CD14-positive monocyte (primary cell): ENCODE results near the gene HBG2. TPM values are rescaled to one million over a fixed set of nuclear protein-coding genes. Genes with fewer than 3 reads are reported as not detected.

ENCODE experiments used
- DNase-seq, 3 donors: peaks; one replicate each; pipeline ENCODE4 v3.0.0-alpha.2; 2011 to 2022
- H2AFZ ChIP-seq: 2 replicates; pipeline ENCODE4 v1.6.0; 2012; ENCODE audit warnings: mild to moderate bottlenecking, low read depth, low read length, inconsistent platforms; ENCODE audit not compliant: insufficient read depth, poor library complexity, severe bottlenecking
- H3K27ac ChIP-seq, 2 donors: 1 replicate in 1 of 2; 2 replicates in 1 of 2; pipeline ENCODE4 v1.5.1; 2012 to 2013; ENCODE audit warnings: low read length in 2 of 2, control low read depth in 1 of 2, inconsistent platforms in 1 of 2, low read depth in 1 of 2, mild to moderate bottlenecking in 1 of 2
- H3K27me3 ChIP-seq, 2 donors: one replicate each; pipeline versions ENCODE4 v1.6.0 to v1.6.1; 2011 to 2013; ENCODE audit warnings: low read length in 2 of 2; ENCODE audit not compliant: control insufficient read depth in 2 of 2, insufficient read depth in 2 of 2
- H3K36me3 ChIP-seq, 2 donors: replicated peaks in 1 of 2; 1 replicate in 1 of 2; 2 replicates in 1 of 2; pipeline versions ENCODE4 v1.5.1 to v1.6.1; 2012 to 2013; ENCODE audit warnings: low read length in 2 of 2, control low read depth in 1 of 2, inconsistent platforms in 1 of 2, mild to moderate bottlenecking in 1 of 2; ENCODE audit not compliant: insufficient read depth in 2 of 2, control insufficient read depth in 1 of 2
- H3K4me1 ChIP-seq, 2 donors: 1 replicate in 1 of 2; 2 replicates in 1 of 2; pipeline versions ENCODE4 v1.5.1 to v1.6.1; 2012 to 2013; ENCODE audit warnings: low read length in 2 of 2, control low read depth in 1 of 2, inconsistent platforms in 1 of 2, mild to moderate bottlenecking in 1 of 2, moderate library complexity in 1 of 2; ENCODE audit not compliant: insufficient read depth in 2 of 2, control insufficient read depth in 1 of 2
- H3K4me2 ChIP-seq: replicated peaks from 2 replicates; pipeline ENCODE3; 2012; ENCODE audit warnings: low read length, moderate library complexity, mild to moderate bottlenecking; ENCODE audit not compliant: poor library complexity, severe bottlenecking; ENCODE audit errors: extremely low read depth
- H3K4me3 ChIP-seq, 3 experiments: fragments of 200-600 bp in 1 of 3; sonication (generic) in 1 of 3; replicated peaks in 1 of 3; 1 replicate in 2 of 3; 2 replicates in 1 of 3; pipeline ENCODE4 v1.5.1; 2011 to 2013; ENCODE audit warnings: low read length in 3 of 3, mild to moderate bottlenecking in 3 of 3, control low read depth in 2 of 3, low read depth in 2 of 3, inconsistent platforms in 1 of 3, moderate library complexity in 1 of 3
- H3K79me2 ChIP-seq: 2 replicates; pipeline ENCODE4 v1.6.0; 2012; ENCODE audit warnings: mild to moderate bottlenecking, control low read depth, inconsistent platforms, low read length, moderate library complexity; ENCODE audit not compliant: insufficient read depth
- H3K9ac ChIP-seq: 2 replicates; pipeline ENCODE4 v1.6.0; 2017; ENCODE audit warnings: low read length, mild to moderate bottlenecking; ENCODE audit not compliant: insufficient read depth, poor library complexity, severe bottlenecking
- H3K9me3 ChIP-seq, 2 donors: replicated peaks in 1 of 2; 1 replicate in 1 of 2; 2 replicates in 1 of 2; pipeline versions ENCODE4 v1.5.1 to v1.6.1; 2012 to 2013; ENCODE audit warnings: low read length in 2 of 2, control low read depth in 1 of 2; ENCODE audit not compliant: control insufficient read depth in 1 of 2, insufficient read depth in 1 of 2
- H4K20me1 ChIP-seq: 2 replicates; pipeline ENCODE4 v1.6.0; 2012; ENCODE audit warnings: mild to moderate bottlenecking, low read length, control low read depth, moderate library complexity; ENCODE audit not compliant: insufficient read depth
- H3K27ac Mint-ChIP-seq, 7 donors: one replicate each; pipeline ENCODE4 v1.8.0; 2020; ENCODE audit warnings: mild to moderate bottlenecking in 7 of 7, mixed read lengths in 7 of 7, moderate library complexity in 6 of 7, inconsistent platforms in 2 of 7
- H3K27me3 Mint-ChIP-seq, 3 donors: one replicate each; pipeline ENCODE4 v1.8.0; 2021 to 2022; ENCODE audit warnings: low read depth in 3 of 3, mild to moderate bottlenecking in 3 of 3, mixed read lengths in 3 of 3, moderate library complexity in 3 of 3, inconsistent platforms in 1 of 3
- H3K36me3 Mint-ChIP-seq, 2 donors: one replicate each; pipeline ENCODE4 v1.8.0; 2020; ENCODE audit warnings: mixed read lengths in 2 of 2, inconsistent platforms in 1 of 2, mild to moderate bottlenecking in 1 of 2
- H3K4me1 Mint-ChIP-seq: one replicate; pipeline ENCODE4 v1.8.0; 2020; ENCODE audit warnings: mild to moderate bottlenecking, mixed read lengths
- H3K4me3 Mint-ChIP-seq, 2 donors: one replicate each; pipeline ENCODE4 v1.8.0; 2020; ENCODE audit warnings: mild to moderate bottlenecking in 2 of 2, mixed read lengths in 2 of 2, moderate library complexity in 1 of 2
- H3K9me3 Mint-ChIP-seq, 7 donors: one replicate each; pipeline ENCODE4 v1.8.0; 2020 to 2022; ENCODE audit warnings: mixed read lengths in 7 of 7, mild to moderate bottlenecking in 6 of 7, moderate library complexity in 6 of 7, inconsistent platforms in 2 of 7
- WGBS: methylation state at CpG from one replicate; pipeline ENCODE4 v1.1.5; 2013; ENCODE audit warnings: missing lambda C conversion rate; ENCODE audit not compliant: insufficient coverage; 5-methylcytosine and 5-hydroxymethylcytosine counted together
- intact Hi-C, 2 donors: fragments of 100-400 bp; cut with micrococcal nuclease; formaldehyde crosslinking; loops; one replicate each; pipeline versions ENCODE4 v1.15.0 to v1.15.1; 2023
- polyA plus RNA-seq, 3 donors: library from polyadenylated mRNA; depleted of rRNA in 1 of 3; unstranded in 2 of 3; stranded (reverse) in 1 of 3; fragments of 300-500 nt in 2 of 3; fragments of >200 nt in 1 of 3; fragmentation: Illumina TruSeq in 2 of 3; gene quantifications; 1 replicate in 2 of 3; 2 replicates in 1 of 3; pipeline ENCODE4 v1.2.3, GENCODE V29; 2012 to 2021
- TF ChIP-seq, protein P1 (sequence below): fragments of 200-600 bp; IDR thresholded peaks from one replicate; pipeline ENCODE4 v1.8.0; 2022; ENCODE audit warnings: antibody characterized with exemption, mild to moderate bottlenecking

The HBG2 gene
- polyA plus RNA-seq, 3 donors = 5.1 TPM; not detected in 2

DNA sequence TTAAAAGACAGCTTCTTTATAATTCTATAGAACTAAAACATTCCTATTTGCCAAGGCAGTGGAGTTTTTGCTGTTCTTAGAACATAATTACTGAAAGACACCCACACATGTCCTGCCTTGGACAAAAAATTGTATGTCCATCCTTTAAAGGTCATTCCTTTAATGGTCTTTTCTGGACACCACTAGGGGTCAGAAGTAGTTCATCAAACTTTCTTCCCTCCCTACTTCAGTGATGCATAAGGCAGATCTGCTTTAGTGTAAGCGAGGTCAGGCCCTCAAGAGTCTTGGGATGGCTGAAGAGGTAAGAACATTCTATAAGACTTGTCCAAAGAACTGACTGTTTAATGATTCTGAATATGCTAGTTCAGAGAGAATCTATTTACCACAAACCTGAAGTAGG lies 49.8 kb downstream of the HBG2 start:
- Mint-ChIP-seq H3K36me3 (no peaks in the 10 kb centered on the region), H3K27me3 (peaks cover 0 to 3% (median 3%) of the 10 kb centered on the region in 3 donors), H3K4me1 (no peaks in the 10 kb centered on the region), H3K27ac (no peak overlapping the region), H3K4me3 (no peak overlapping the region), H3K9me3 (no peaks in the 10 kb centered on the region)
- DNase-seq = no peak
- Histone ChIP-seq H3K4me2 (no peak overlapping the region), H3K27me3 (no peaks in the 10 kb centered on the region), H4K20me1 (no peaks in the 10 kb centered on the region), H3K27ac (no peak overlapping the region), H3K79me2 (no peaks in the 10 kb centered on the region), H3K9me3 (no peaks in the 10 kb centered on the region), H3K4me1 (no peaks in the 10 kb centered on the region), H3K36me3 (no peaks in the 10 kb centered on the region), H2AFZ (no peak overlapping the region), H3K4me3 (no peak overlapping the region), H3K9ac (no peak overlapping the region)
- intact Hi-C loops = no loop called here
- TF ChIP-seq, protein P1, sequence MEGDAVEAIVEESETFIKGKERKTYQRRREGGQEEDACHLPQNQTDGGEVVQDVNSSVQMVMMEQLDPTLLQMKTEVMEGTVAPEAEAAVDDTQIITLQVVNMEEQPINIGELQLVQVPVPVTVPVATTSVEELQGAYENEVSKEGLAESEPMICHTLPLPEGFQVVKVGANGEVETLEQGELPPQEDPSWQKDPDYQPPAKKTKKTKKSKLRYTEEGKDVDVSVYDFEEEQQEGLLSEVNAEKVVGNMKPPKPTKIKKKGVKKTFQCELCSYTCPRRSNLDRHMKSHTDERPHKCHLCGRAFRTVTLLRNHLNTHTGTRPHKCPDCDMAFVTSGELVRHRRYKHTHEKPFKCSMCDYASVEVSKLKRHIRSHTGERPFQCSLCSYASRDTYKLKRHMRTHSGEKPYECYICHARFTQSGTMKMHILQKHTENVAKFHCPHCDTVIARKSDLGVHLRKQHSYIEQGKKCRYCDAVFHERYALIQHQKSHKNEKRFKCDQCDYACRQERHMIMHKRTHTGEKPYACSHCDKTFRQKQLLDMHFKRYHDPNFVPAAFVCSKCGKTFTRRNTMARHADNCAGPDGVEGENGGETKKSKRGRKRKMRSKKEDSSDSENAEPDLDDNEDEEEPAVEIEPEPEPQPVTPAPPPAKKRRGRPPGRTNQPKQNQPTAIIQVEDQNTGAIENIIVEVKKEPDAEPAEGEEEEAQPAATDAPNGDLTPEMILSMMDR = no peak
- WGBS = no CpG with 5 or more reads among the region's 1 CpG

DNA sequence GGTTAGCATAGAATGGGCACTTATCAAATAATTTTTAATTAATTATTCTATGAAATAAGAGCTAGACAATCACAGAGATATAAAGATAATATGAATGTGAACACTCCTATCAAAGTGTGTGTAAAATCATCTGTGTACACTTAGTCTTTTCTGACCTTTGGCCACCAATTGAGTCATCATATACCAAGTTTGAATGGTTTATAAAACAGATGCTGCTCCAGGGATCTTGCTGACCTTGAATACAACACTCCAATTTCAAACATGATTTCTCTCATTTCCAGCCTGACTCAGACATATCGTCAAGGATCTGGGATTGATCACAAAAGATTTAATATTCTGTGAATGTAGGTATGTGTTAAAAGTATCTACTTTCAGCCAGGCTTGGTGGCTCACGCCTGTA lies 51.2 kb downstream of the HBG2 start:
- H3K36me3 Mint-ChIP-seq = no peaks in the 10 kb centered on the region
- TF ChIP-seq, protein P1 = no peak
- H3K9ac ChIP-seq = no peak overlapping the region
- H3K27me3 ChIP-seq = no peaks in the 10 kb centered on the region
- no peaks in the 10 kb centered on the region for H4K20me1 ChIP-seq
- no peaks in the 10 kb centered on the region for H3K4me1 ChIP-seq
- H3K4me3 ChIP-seq = no peak overlapping the region
- no peak overlapping the region for H3K4me2 ChIP-seq
- no peak overlapping the region for H3K27ac Mint-ChIP-seq
- no peak overlapping the region for H3K4me3 Mint-ChIP-seq
- no peak overlapping the region for H3K27ac ChIP-seq
- no CpG with 5 or more reads among the region's 2 CpGs for WGBS
- peaks cover 0 to 3% (median 3%) of the 10 kb centered on the region in 3 donors for H3K27me3 Mint-ChIP-seq
- H3K9me3 ChIP-seq = no peaks in the 10 kb centered on the region
- no peaks in the 10 kb centered on the region for H3K9me3 Mint-ChIP-seq
- H2AFZ ChIP-seq = no peak overlapping the region
- H3K36me3 ChIP-seq = no peaks in the 10 kb centered on the region
- no peak for DNase-seq
- no peaks in the 10 kb centered on the region for H3K4me1 Mint-ChIP-seq
- no peaks in the 10 kb centered on the region for H3K79me2 ChIP-seq
- intact Hi-C loops = no loop called here

Other genes with a start within 250 kb of the HBG2 start
- gene OR52J3, start 208.3 kb downstream of the HBG2 start, polyA plus RNA-seq = not detected
- not detected for gene OR52E2, start 195.2 kb downstream of the HBG2 start, polyA plus RNA-seq
- not detected for gene OR52E1, start 185.2 kb downstream of the HBG2 start, polyA plus RNA-seq
- not detected for gene OR52A5, start 116.4 kb downstream of the HBG2 start, polyA plus RNA-seq
- not detected for gene OR52A1, start 100.0 kb downstream of the HBG2 start, polyA plus RNA-seq
- gene OR51V1, start 54.1 kb downstream of the HBG2 start, polyA plus RNA-seq = not detected
- 100 to 1,000 TPM in 2 of 3 donors, 1 to 10 TPM in 1; 3.0 to 298 (median 278) TPM for gene HBB, start 27.7 kb downstream of the HBG2 start, polyA plus RNA-seq
- gene HBD, start 20.3 kb downstream of the HBG2 start, polyA plus RNA-seq = not detected
- gene HBG1, start 4.9 kb downstream of the HBG2 start, polyA plus RNA-seq = not detected
- not detected for gene HBE1, start 15.2 kb upstream of the HBG2 start, polyA plus RNA-seq
- not detected for gene OR51B4, start 47.2 kb upstream of the HBG2 start, polyA plus RNA-seq
- not detected for gene OR51B2, start 69.5 kb upstream of the HBG2 start, polyA plus RNA-seq
- not detected for gene OR51B5, start 88.7 kb upstream of the HBG2 start, polyA plus RNA-seq
- gene OR51B6, start 96.7 kb upstream of the HBG2 start, polyA plus RNA-seq = not detected
- gene OR51M1, start 129.0 kb upstream of the HBG2 start, polyA plus RNA-seq = not detected
- not detected for gene OR51Q1, start 167.3 kb upstream of the HBG2 start, polyA plus RNA-seq
- not detected for gene OR51I1, start 186.7 kb upstream of the HBG2 start, polyA plus RNA-seq
- gene OR51I2, start 194.5 kb upstream of the HBG2 start, polyA plus RNA-seq = not detected
- not detected for gene OR52D1, start 233.9 kb upstream of the HBG2 start, polyA plus RNA-seq